HL-60 (cell line): ENCODE measurements around the gene CSF2RB.

Source experiments
- DNase-seq, 2 experiments: peaks; one replicate each; pipeline ENCODE4 v3.0.0-alpha.2; 2010 to 2020; ENCODE audit warnings: low read depth in 1 of 2, low spot score in 1 of 2
- H3K27ac ChIP-seq: fragments of 250-450 bp; sonication (Bioruptor Pico); replicated peaks from 2 replicates; pipeline ENCODE4 v1.5.1; 2020; ENCODE audit warnings: mild to moderate bottlenecking, moderate library complexity
- H3K27me3 ChIP-seq: fragments of 250-450 bp; sonication (Bioruptor Pico); 2 replicates; pipeline ENCODE4 v1.5.1; 2021; ENCODE audit warnings: mild to moderate bottlenecking, moderate library complexity; ENCODE audit not compliant: insufficient read depth, poor library complexity, severe bottlenecking
- H3K4me3 ChIP-seq: replicated peaks from 2 replicates; pipeline ENCODE4 v1.5.1; 2011; ENCODE audit warnings: mild to moderate bottlenecking, control low read depth, low read length; ENCODE audit not compliant: insufficient read depth
- CTCF ChIP-seq: IDR thresholded peaks from one replicate; pipeline ENCODE4 v1.5.1; 2011; ENCODE audit warnings: low read length, control low read depth, inconsistent platforms; ENCODE audit not compliant: insufficient read depth
- GABPA ChIP-seq: IDR thresholded peaks from 2 replicates; pipeline ENCODE4 v1.6.1; 2012; ENCODE audit warnings: low read depth
- POLR2AphosphoS5 ChIP-seq: IDR thresholded peaks from 2 replicates; pipeline ENCODE4 v1.6.1; 2012; ENCODE audit warnings: low read depth
- REST ChIP-seq: IDR thresholded peaks from 2 replicates; pipeline ENCODE4 v1.6.1; 2012; ENCODE audit warnings: low read depth; ENCODE audit not compliant: insufficient replicate concordance
- SPI1 ChIP-seq: IDR thresholded peaks from 2 replicates; pipeline ENCODE4 v1.6.1; 2012; ENCODE audit warnings: low read depth, mild to moderate bottlenecking, borderline replicate concordance

CSF2RB gene

GRCh38 chr22:36965696-36966095 lies 52.3 kb downstream of the CSF2RB start:
- Histone ChIP-seq H3K27me3 (no peaks in the 10 kb centered on the region), H3K4me3 (no peak overlapping the region), H3K27ac (no peak overlapping the region)
- peak in 1 of 2 experiments; percentile 57 for DNase-seq
- TF ChIP-seq POLR2AphosphoS5 (no peak), SPI1 (peak; percentile 83)

GRCh38 chr22:36966851-36967540 lies 53.6 kb downstream of the CSF2RB start:
- Histone ChIP-seq H3K4me3 (no peak overlapping the region), H3K27ac (no peak overlapping the region), H3K27me3 (no peaks in the 10 kb centered on the region)
- DNase-seq: no peak
- no peak for TF ChIP-seq GABPA
- no peak for TF ChIP-seq SPI1
- TF ChIP-seq POLR2AphosphoS5: no peak
- TF ChIP-seq REST: no peak
- TF ChIP-seq CTCF: no peak

- DNase-seq: no peak
- no peak overlapping the region for H3K27ac ChIP-seq
- H3K4me3 ChIP-seq: no peak overlapping the region
- TF ChIP-seq SPI1: no peak
- no peak for TF ChIP-seq POLR2AphosphoS5
- TF ChIP-seq CTCF: no peak
- no peak for TF ChIP-seq REST
- no peaks in the 10 kb centered on the region for H3K27me3 ChIP-seq
Measured at GRCh38 chr22:36968249-36968964, 55.0 kb downstream of the CSF2RB start.

GRCh38 chr22:36971341-36972125 lies 58.1 kb downstream of the CSF2RB start:
- no peak for DNase-seq
- H3K4me3 ChIP-seq: no peak overlapping the region
- no peak for TF ChIP-seq SPI1
- TF ChIP-seq POLR2AphosphoS5: no peak
- TF ChIP-seq GABPA: no peak
- TF ChIP-seq CTCF: no peak
- TF ChIP-seq REST: no peak
- no peaks in the 10 kb centered on the region for H3K27me3 ChIP-seq
- no peak overlapping the region for H3K27ac ChIP-seq
